ENCODE measurements around the gene TMEM201.

Gene TMEM201

DNA sequence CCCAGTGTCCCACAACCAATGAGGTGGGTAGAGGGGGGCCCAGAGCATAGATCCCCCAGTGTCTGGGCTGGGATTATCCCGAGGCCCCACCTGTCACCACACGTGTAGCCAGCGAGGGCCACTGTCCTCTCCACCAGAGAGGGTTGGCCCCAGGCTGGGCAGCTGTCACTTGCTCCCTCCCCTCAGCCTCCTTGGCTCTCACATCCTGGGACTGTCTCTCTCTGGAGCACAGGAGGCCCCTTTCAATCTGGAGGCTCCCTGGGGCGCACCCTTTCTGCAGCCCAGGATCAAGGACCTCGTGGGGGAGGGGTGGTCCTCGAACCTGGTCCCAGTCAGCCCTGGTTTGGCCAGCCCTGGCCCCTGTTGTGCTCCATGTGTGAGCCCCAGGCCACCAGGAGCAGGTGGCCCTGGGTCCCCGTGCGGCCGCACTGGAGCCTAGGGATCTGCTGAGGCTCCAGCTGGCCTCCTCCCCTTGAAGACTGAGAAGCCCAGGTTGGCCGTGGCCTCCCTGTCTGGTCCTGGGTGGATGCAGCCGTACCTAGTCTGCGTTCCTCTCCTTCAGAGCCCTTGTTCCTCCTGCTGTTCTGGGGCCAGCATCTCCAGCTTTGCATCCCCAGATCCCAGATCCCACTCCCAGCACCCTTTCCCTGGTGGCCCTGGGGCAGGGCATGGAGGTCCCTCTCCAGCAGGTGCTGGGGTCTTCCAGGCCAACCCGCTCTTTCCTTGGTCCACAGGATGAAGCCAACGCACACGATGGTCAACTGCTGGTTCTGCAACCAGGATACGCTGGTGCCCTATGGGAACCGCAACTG, 6.7 kb downstream of the TMEM201 start:
- no peak for DNase-seq
- Histone ChIP-seq H3K9me3 (replicated peaks; ENCODE audit: insufficient read depth, low read length) (no peaks in the 10 kb centered on the region), H2AFZ (ENCODE audit: low read length) (no peak overlapping the region)

DNA sequence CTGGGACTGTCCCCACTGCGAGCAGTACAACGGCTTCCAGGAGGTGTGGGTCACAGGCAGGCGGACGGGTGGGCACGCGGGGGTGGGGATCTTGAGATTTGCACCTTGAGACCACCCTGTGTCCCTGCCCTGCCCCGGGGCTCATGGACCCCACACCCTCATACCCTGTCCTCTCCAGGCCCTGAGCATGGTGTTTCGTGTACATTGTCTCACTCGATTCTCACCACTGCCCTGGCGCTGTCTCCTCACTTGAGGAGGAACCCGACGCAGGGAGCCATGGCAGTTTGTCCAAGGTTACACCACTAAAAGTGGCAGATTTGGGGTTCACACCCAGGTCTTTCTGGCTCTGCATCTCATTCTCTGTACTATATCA, 7.2 kb downstream of the TMEM201 start:
- H3K4me2 ChIP-seq (ENCODE audit: low read depth, low read length): no peak overlapping the region
- H3F3A ChIP-seq (ENCODE audit: insufficient read depth, low read length): no peaks in the 10 kb centered on the region
- H4K20me1 ChIP-seq (ENCODE audit: insufficient read depth, low read length): peaks cover 23% of the 10 kb centered on the region; the same call in 1 of the 2 replicates
- no peak overlapping the region for H3K9ac ChIP-seq (ENCODE audit: low read length)
- H3K27me3 ChIP-seq (replicated peaks; ENCODE audit: insufficient read depth, low read length): no peaks in the 10 kb centered on the region
- H3K4me3 ChIP-seq (ENCODE audit: low read length): no peak overlapping the region
- H3K9me2 ChIP-seq (replicated peaks; ENCODE audit: insufficient read depth, low read length): no peaks in the 10 kb centered on the region
- H3K36me3 ChIP-seq (replicated peaks; ENCODE audit: insufficient read depth, low read length): no peaks in the 10 kb centered on the region
- H3K79me2 ChIP-seq (ENCODE audit: low read length): peaks cover 61% of the 10 kb centered on the region
- DNase-seq: no peak
- H3K27ac ChIP-seq (ENCODE audit: low read length): no peak overlapping the region
- TF ChIP-seq EZH2phosphoT487 (IDR thresholded peaks at IDR 0.05; ENCODE audit: low read length): no peak
- H3K4me1 ChIP-seq (ENCODE audit: low read length): no peaks in the 10 kb centered on the region
- no peak overlapping the region for H2AFZ ChIP-seq (ENCODE audit: low read length)
- no peaks in the 10 kb centered on the region for H3K9me3 ChIP-seq (replicated peaks; ENCODE audit: insufficient read depth, low read length)

More for the DNA sequence above, 6.7 kb downstream of the TMEM201 start:
- Histone ChIP-seq H3K9me2 (replicated peaks; ENCODE audit: insufficient read depth, low read length) (no peaks in the 10 kb centered on the region), H3K27ac (ENCODE audit: low read length) (no peak overlapping the region), H3K27me3 (replicated peaks; ENCODE audit: insufficient read depth, low read length) (no peaks in the 10 kb centered on the region), H3F3A (ENCODE audit: insufficient read depth, low read length) (no peaks in the 10 kb centered on the region), H3K4me2 (ENCODE audit: low read depth, low read length) (no peak overlapping the region), H4K20me1 (ENCODE audit: insufficient read depth, low read length) (peaks cover 28% of the 10 kb centered on the region; the same call in 1 of the 2 replicates), H3K36me3 (replicated peaks; ENCODE audit: insufficient read depth, low read length) (no peaks in the 10 kb centered on the region), H3K79me2 (ENCODE audit: low read length) (peaks cover 67% of the 10 kb centered on the region), H3K4me1 (ENCODE audit: low read length) (0 out of 2 replicates have a peak, but pooled peaks cover 2% of the 10 kb centered on the region), H3K9ac (ENCODE audit: low read length) (no peak overlapping the region), H3K4me3 (ENCODE audit: low read length) (no peak overlapping the region)
- TF ChIP-seq EZH2 (optimal IDR thresholded peaks at IDR 0.05; ENCODE audit: low read depth, low read length) (no peak), EZH2phosphoT487 (IDR thresholded peaks at IDR 0.05; ENCODE audit: low read length) (no peak)
- TF ChIP-seq, protein P1, sequence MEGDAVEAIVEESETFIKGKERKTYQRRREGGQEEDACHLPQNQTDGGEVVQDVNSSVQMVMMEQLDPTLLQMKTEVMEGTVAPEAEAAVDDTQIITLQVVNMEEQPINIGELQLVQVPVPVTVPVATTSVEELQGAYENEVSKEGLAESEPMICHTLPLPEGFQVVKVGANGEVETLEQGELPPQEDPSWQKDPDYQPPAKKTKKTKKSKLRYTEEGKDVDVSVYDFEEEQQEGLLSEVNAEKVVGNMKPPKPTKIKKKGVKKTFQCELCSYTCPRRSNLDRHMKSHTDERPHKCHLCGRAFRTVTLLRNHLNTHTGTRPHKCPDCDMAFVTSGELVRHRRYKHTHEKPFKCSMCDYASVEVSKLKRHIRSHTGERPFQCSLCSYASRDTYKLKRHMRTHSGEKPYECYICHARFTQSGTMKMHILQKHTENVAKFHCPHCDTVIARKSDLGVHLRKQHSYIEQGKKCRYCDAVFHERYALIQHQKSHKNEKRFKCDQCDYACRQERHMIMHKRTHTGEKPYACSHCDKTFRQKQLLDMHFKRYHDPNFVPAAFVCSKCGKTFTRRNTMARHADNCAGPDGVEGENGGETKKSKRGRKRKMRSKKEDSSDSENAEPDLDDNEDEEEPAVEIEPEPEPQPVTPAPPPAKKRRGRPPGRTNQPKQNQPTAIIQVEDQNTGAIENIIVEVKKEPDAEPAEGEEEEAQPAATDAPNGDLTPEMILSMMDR (IDR thresholded peaks at IDR 0.05; ENCODE audit: low read length): no peak

DNA sequence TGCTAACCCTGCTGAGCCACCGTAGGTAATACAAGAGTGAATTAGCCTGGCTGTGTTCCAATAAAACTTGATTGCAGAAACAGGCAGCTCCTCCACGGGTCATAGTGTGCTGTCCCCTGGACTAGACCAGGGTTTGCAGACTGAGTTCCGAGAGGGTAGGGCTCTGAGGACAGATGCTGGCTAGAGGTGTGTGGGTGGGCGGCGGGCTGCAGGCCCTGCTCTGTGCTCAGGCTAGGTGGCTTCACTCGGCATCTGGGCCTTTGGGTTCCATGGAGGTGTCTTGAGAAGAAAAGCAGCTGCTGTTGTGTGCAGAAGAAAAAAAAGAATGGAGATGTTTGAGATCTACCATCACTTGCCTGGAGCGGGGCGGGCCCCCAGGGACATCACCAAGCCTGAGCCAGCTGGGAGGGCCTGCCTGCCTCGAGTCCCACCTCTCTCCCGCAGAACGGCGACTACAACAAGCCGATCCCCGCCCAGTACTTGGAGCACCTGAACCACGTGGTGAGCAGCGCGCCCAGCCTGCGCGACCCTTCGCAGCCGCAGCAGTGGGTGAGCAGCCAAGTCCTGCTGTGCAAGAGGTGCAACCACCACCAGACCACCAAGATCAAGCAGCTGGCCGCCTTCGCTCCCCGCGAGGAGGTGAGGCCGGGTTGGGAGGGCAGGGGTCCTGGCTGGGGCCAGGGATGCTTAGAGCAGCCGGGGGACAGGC, 7.9 kb downstream of the TMEM201 start:
- no peak for DNase-seq
- H2AFZ ChIP-seq (ENCODE audit: low read length): no peak overlapping the region
- no peaks in the 10 kb centered on the region for H3K27me3 ChIP-seq (replicated peaks; ENCODE audit: insufficient read depth, low read length)
- H3K4me3 ChIP-seq (ENCODE audit: low read length): no peak overlapping the region
- H3K27ac ChIP-seq (ENCODE audit: low read length): no peak overlapping the region
- no peak overlapping the region for H3K9ac ChIP-seq (ENCODE audit: low read length)
- H3F3A ChIP-seq (ENCODE audit: insufficient read depth, low read length): no peaks in the 10 kb centered on the region
- no peak overlapping the region for H3K4me2 ChIP-seq (ENCODE audit: low read depth, low read length)
- no peaks in the 10 kb centered on the region for H3K4me1 ChIP-seq (ENCODE audit: low read length)
- H3K9me3 ChIP-seq (replicated peaks; ENCODE audit: insufficient read depth, low read length): no peaks in the 10 kb centered on the region
- TF ChIP-seq EZH2phosphoT487 (IDR thresholded peaks at IDR 0.05; ENCODE audit: low read length) (no peak), EZH2 (optimal IDR thresholded peaks at IDR 0.05; ENCODE audit: low read depth, low read length) (no peak)
- TF ChIP-seq, protein P1 (IDR thresholded peaks at IDR 0.05; ENCODE audit: low read length): no peak
- H4K20me1 ChIP-seq (ENCODE audit: insufficient read depth, low read length): peaks cover 19% of the 10 kb centered on the region; the same call in 1 of the 2 replicates
- H3K9me2 ChIP-seq (replicated peaks; ENCODE audit: insufficient read depth, low read length): no peaks in the 10 kb centered on the region
- H3K36me3 ChIP-seq (replicated peaks; ENCODE audit: insufficient read depth, low read length): no peaks in the 10 kb centered on the region
- peaks cover 55% of the 10 kb centered on the region for H3K79me2 ChIP-seq (ENCODE audit: low read length)

All from MM.1S (cell line).